HFFc6 (cell line): ENCODE measurements around the gene UTP20. TPM values are rescaled to one million over a fixed set of nuclear protein-coding genes. Genes with fewer than 3 reads are reported as not detected.

Source experiments
- DNase-seq: peaks from one replicate; pipeline ENCODE4 v3.0.0-alpha.2; 2018
- H3K27ac Mint-ChIP-seq: 2 replicates; pipeline ENCODE4 v1.8.0; 2020; ENCODE audit warnings: mild to moderate bottlenecking, mixed read lengths
- H3K27me3 Mint-ChIP-seq: 2 replicates; pipeline ENCODE4 v1.8.0; 2021; ENCODE audit warnings: mild to moderate bottlenecking, moderate library complexity, mixed read lengths; ENCODE audit not compliant: insufficient read depth
- H3K36me3 Mint-ChIP-seq: 2 replicates; pipeline ENCODE4 v1.8.0; 2021; ENCODE audit warnings: low read depth, mixed read lengths
- H3K4me1 Mint-ChIP-seq: 2 replicates; pipeline ENCODE4 v1.8.0; 2020; ENCODE audit warnings: low read depth, mixed read lengths
- H3K4me3 Mint-ChIP-seq: 2 replicates; pipeline ENCODE4 v1.8.0; 2020; ENCODE audit warnings: mild to moderate bottlenecking, moderate library complexity, mixed read lengths
- H3K9me3 Mint-ChIP-seq: 2 replicates; pipeline ENCODE4 v1.8.0; 2020; ENCODE audit warnings: mild to moderate bottlenecking, mixed read lengths
- CTCF ChIP-seq: fragments of 200-600 bp; sonication (generic); IDR thresholded peaks from 2 replicates; pipeline ENCODE4 v1.5.0; 2021; ENCODE audit warnings: antibody characterized with exemption, mild to moderate bottlenecking
- total RNA-seq, 6 experiments: library from RNA; stranded (reverse); fragmentation: NEBNext Ultra II Directional; extraction: Animal tissue kit (Norgen Biotek cat#: 25700); gene quantifications; 2 replicates in 1 of 6; 3 replicates in 5 of 6; pipeline ENCODE4 v1.2.3, GENCODE V29; 2021

UTP20 gene
- total RNA-seq, 6 experiments from 2014 or later: 17.0 to 22.4 (median 19.0) TPM

GRCh38 chr12:101336437-101336836, 56.5 kb downstream of the UTP20 start:
- TF ChIP-seq CTCF: no peak
- 0 out of 2 replicates have a peak, but pooled peaks cover 4% of the 10 kb centered on the region for H3K36me3 Mint-ChIP-seq
- H3K9me3 Mint-ChIP-seq: no peaks in the 10 kb centered on the region
- no peak for DNase-seq
- H3K27me3 Mint-ChIP-seq: no peaks in the 10 kb centered on the region
- no peaks in the 10 kb centered on the region for H3K4me1 Mint-ChIP-seq
- no peak overlapping the region for H3K4me3 Mint-ChIP-seq
- no peak overlapping the region for H3K27ac Mint-ChIP-seq

- Mint-ChIP-seq H3K27me3 (no peaks in the 10 kb centered on the region), H3K36me3 (0 out of 2 replicates have a peak, but pooled peaks cover 5% of the 10 kb centered on the region), H3K4me3 (no peak overlapping the region), H3K27ac (no peak overlapping the region), H3K9me3 (no peaks in the 10 kb centered on the region), H3K4me1 (no peaks in the 10 kb centered on the region)
- no peak for TF ChIP-seq CTCF
- DNase-seq: no peak
Observed at GRCh38 chr12:101338087-101338486, 58.2 kb downstream of the UTP20 start.

- TF ChIP-seq CTCF: no peak
- no peaks in the 10 kb centered on the region for H3K27me3 Mint-ChIP-seq
- no peak overlapping the region for H3K4me3 Mint-ChIP-seq
- DNase-seq: no peak
- H3K27ac Mint-ChIP-seq: no peak overlapping the region
- no peaks in the 10 kb centered on the region for H3K4me1 Mint-ChIP-seq
- H3K9me3 Mint-ChIP-seq: no peaks in the 10 kb centered on the region; the same call in 1 of the 2 replicates
- peaks cover 38% of the 10 kb centered on the region for H3K36me3 Mint-ChIP-seq
Observed at GRCh38 chr12:101343893-101344292, 64.0 kb downstream of the UTP20 start.

GRCh38 chr12:101351682-101352081, 71.8 kb downstream of the UTP20 start:
- Mint-ChIP-seq H3K4me1 (no peaks in the 10 kb centered on the region), H3K36me3 (peaks cover 54% of the 10 kb centered on the region), H3K27ac (no peak overlapping the region), H3K9me3 (peaks cover 4% of the 10 kb centered on the region; the same call in 1 of the 2 replicates), H3K4me3 (no peak overlapping the region), H3K27me3 (no peaks in the 10 kb centered on the region; the same call in 1 of the 2 replicates)
- TF ChIP-seq CTCF: no peak
- DNase-seq: no peak

GRCh38 chr12:101356794-101357193, 76.9 kb downstream of the UTP20 start:
- TF ChIP-seq CTCF: no peak
- Mint-ChIP-seq H3K9me3 (no peaks in the 10 kb centered on the region), H3K4me3 (no peak overlapping the region), H3K27me3 (no peaks in the 10 kb centered on the region; the same call in 1 of the 2 replicates), H3K4me1 (no peaks in the 10 kb centered on the region), H3K27ac (no peak overlapping the region), H3K36me3 (peaks cover 44% of the 10 kb centered on the region)
- no peak for DNase-seq

- DNase-seq: no peak
- no peak overlapping the region for H3K4me3 Mint-ChIP-seq
- peaks cover 40% of the 10 kb centered on the region for H3K36me3 Mint-ChIP-seq
- no peak for TF ChIP-seq CTCF
- H3K4me1 Mint-ChIP-seq: no peaks in the 10 kb centered on the region
- no peaks in the 10 kb centered on the region for H3K9me3 Mint-ChIP-seq
- H3K27me3 Mint-ChIP-seq: no peaks in the 10 kb centered on the region
- no peak overlapping the region for H3K27ac Mint-ChIP-seq
Observed at GRCh38 chr12:101361455-101361854, 81.5 kb downstream of the UTP20 start.
